ENCODE measurements around the gene ATG14.
A peak's percentile ranks its signal among the peaks of the same experiment; 100 is the strongest.

ATG14 gene

DNA sequence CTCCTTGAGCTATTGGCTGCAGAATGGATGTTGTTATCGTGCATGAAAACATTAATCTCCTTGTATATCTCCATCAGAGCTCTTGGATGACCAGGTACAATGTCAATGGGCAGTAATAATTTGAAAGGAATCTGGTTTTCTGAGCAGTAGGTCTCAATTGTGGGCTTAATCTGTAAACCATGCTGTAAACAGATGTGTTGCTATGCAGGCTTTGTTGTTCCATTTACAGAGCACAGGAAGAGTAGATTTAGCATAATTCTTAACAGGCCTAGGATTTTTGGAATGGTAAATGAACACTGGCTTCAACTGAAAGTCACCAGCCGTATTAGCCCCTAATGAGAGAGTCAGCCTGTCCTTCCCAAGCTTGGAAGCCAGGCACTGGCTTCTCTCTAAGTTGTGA, 50.4 kb downstream of the ATG14 start:
- TF ChIP-seq ZFX (IDR thresholded peaks at IDR 0.05) = no peak
- TF ChIP-seq, protein P1, sequence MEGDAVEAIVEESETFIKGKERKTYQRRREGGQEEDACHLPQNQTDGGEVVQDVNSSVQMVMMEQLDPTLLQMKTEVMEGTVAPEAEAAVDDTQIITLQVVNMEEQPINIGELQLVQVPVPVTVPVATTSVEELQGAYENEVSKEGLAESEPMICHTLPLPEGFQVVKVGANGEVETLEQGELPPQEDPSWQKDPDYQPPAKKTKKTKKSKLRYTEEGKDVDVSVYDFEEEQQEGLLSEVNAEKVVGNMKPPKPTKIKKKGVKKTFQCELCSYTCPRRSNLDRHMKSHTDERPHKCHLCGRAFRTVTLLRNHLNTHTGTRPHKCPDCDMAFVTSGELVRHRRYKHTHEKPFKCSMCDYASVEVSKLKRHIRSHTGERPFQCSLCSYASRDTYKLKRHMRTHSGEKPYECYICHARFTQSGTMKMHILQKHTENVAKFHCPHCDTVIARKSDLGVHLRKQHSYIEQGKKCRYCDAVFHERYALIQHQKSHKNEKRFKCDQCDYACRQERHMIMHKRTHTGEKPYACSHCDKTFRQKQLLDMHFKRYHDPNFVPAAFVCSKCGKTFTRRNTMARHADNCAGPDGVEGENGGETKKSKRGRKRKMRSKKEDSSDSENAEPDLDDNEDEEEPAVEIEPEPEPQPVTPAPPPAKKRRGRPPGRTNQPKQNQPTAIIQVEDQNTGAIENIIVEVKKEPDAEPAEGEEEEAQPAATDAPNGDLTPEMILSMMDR (conservative IDR thresholded peaks at IDR 0.05) = no peak
- no peak overlapping the region for H3K27ac ChIP-seq

DNA sequence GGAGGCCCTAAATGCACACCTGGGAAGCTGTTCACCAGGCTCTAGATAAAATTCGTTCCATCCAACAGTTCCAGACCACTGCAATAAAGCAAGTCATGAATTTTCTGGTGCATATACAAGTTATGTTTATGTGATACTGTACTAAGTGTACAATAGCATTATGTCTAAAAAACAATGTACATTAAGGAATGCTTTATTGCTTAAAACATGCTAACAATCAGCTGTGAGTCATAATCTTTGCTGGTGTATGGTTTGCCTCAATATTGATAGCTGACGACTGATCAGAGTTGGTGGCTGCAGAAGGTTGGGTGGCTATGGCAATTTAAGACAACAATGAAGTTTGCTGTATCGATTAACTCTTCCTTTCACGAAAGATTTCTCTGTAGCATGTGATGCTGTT, 52.3 kb downstream of the ATG14 start:
- TF ChIP-seq ZFX (IDR thresholded peaks at IDR 0.05) = no peak
- TF ChIP-seq, protein P1 (conservative IDR thresholded peaks at IDR 0.05) = no peak
- no peak overlapping the region for H3K27ac ChIP-seq

DNA sequence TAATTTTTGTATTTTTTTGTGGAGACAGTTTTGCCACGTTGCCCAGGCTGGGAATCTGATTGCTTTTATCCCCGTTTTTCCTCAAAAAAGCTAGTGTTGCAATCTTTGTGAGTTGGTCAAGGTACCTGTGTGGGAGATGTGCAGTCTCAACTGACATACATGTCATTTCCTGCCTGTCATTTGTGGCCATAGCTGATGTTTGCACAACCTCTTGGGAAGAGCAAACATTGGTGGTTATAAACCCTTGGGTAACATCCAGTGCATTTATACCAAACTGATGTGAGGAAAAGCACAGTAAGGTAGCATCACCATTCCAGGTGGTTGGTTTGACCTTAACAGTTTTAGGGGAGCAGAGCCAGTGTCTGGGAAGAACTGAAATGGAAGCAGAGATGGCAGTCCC, 54.7 kb downstream of the ATG14 start:
- H3K27ac ChIP-seq = no peak overlapping the region
- TF ChIP-seq ZFX (IDR thresholded peaks at IDR 0.05) = no peak
- TF ChIP-seq, protein P1 (conservative IDR thresholded peaks at IDR 0.05) = no peak

DNA sequence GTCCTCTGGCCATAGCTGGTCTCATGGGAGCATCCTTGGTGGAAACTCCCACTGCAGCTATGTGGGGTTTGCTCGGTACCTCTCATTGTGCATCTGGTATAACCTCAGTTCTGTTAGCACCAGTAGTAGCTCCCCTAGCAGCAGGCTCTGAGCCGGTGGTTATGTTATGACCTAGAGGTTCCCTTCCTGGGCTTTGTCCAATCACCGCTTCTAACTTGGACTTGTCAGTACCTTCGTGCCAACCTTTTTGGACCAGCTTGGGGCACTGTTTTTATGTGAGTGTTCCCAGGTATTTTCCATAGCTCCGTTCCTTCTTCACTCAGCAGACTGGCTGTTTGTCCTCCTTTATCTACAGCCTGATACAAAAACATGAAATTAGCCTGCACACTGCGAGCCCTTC, 55.7 kb downstream of the ATG14 start:
- H3K27ac ChIP-seq = no peak overlapping the region
- no peak for TF ChIP-seq ZFX (IDR thresholded peaks at IDR 0.05)
- TF ChIP-seq, protein P1 (conservative IDR thresholded peaks at IDR 0.05) = no peak

DNA sequence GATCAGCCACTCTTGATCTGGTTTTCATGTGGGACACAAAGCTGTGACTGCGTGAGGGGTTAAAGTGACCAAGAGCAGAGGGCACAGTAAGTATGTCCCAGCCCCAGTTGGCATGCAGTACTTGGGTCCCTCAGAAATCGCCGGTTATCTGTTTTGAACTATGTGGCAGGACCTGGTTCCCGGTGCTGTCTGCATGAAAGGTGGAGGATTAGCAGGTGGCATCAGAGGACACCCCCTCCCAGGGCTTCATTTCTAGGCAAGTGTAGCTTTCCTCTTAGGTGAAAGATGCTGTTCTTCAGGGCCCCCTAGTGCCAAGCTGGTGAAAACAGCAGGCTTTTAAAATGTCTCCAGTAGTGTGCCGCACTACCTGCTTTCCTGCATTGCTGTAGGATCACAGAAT, 57.1 kb downstream of the ATG14 start:
- H3K27ac ChIP-seq = no peak overlapping the region
- TF ChIP-seq ZFX (IDR thresholded peaks at IDR 0.05) = no peak
- TF ChIP-seq, protein P1 (conservative IDR thresholded peaks at IDR 0.05) = peak; percentile 82

DNA sequence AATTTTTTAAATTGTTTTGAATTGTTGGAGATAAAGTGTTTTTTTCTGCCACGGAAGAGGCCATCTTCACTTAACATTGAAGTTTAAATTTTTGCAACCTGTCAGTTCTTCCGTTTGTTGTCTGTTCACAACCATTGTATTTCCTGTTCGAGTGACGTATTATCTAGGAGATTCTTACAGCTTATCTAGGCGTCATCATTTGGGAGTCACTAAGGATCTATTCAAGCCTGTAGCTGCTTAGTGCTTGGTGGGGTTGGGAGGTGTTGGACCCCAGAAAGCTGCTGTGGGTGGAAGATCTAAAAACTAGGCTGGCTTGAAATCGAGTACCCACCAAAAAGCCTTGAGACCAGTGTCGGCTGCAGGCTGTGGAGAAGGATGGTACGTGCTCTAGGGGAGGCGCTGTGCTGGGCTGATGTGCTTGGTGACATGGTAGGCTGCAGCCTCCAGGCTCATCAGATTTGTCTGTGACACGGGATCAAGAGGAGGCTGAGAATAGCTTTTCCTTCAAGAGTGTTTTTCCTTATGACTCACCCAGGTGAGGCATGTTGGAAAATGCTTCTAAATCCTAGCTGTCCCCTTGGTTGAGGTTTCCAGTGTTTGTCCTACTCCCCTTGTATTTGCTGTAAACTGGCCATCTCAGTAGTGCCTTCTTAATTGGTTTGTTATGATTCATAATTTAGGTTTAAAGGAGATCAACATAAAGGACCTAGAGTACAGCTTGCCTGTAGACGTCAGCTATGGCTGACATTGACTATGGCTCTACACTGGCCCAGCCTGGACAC, 57.8 kb downstream of the ATG14 start:
- TF ChIP-seq ZFX (IDR thresholded peaks at IDR 0.05) = no peak
- TF ChIP-seq, protein P1 (conservative IDR thresholded peaks at IDR 0.05) = no peak
- no peak overlapping the region for H3K27ac ChIP-seq

DNA sequence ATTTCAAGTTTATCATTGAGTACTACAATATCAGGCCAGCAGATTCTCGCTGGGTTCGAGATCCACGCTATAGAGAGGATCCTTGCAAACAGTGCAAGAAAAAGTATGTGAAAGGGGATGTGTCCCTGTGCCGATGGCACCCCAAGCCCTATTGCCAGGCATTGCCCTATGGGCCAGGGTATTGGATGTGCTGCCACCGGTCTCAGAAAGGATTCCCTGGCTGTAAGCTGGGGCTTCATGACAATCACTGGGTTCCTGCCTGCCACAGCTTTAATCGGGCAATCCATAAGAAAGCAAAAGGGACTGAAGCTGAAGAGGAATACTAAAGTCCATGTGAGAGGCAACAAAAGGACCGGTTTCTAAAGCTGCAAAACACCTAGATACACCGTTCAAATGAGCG, 59.4 kb downstream of the ATG14 start:
- TF ChIP-seq, protein P1 (conservative IDR thresholded peaks at IDR 0.05) = no peak
- TF ChIP-seq ZFX (IDR thresholded peaks at IDR 0.05) = no peak

More for the DNA sequence above, 59.4 kb downstream of the ATG14 start:
- H3K27ac ChIP-seq = no peak overlapping the region
